Testis (tissue), 3 donors: ENCODE measurements around the gene RAB11FIP3. TPM values are rescaled to one million over a fixed set of nuclear protein-coding genes. Genes with fewer than 3 reads are reported as not detected.

ENCODE experiments used
- DNase-seq: peaks from one replicate; pipeline ENCODE4 v3.0.0-alpha.2; 2019
- H3K27ac ChIP-seq, 2 donors: fragments of 200-600 bp; sonication (generic); one replicate each; pipeline ENCODE4 v1.5.1; 2019
- H3K27me3 ChIP-seq: fragments of 200-600 bp; sonication (generic); one replicate; pipeline ENCODE4 v1.5.1; 2019
- H3K36me3 ChIP-seq: fragments of 200-600 bp; sonication (generic); one replicate; pipeline ENCODE4 v1.5.1; 2017; ENCODE audit warnings: low read depth; ENCODE audit errors: missing control alignments
- H3K4me1 ChIP-seq: fragments of 200-600 bp; sonication (generic); one replicate; pipeline ENCODE4 v1.5.1; 2019
- H3K4me3 ChIP-seq, 2 donors: fragments of 200-600 bp; sonication (generic); one replicate each; pipeline ENCODE4 v1.5.1; 2017 to 2019
- H3K9me3 ChIP-seq: fragments of 200-600 bp; sonication (generic); one replicate; pipeline ENCODE4 v1.5.1; 2017
- POLR2A ChIP-seq: fragments of 450-650 bp; IDR thresholded peaks from one replicate; pipeline ENCODE4 v1.6.1; 2017; ENCODE audit warnings: antibody characterized with exemption, mild to moderate bottlenecking, moderate library complexity
- WGBS, 2 donors: methylation state at CpG; one replicate each; pipeline ENCODE4 v1.1.5; 2018; 5-methylcytosine and 5-hydroxymethylcytosine counted together
- intact Hi-C: fragments of 100-400 bp; cut with DNase I; formaldehyde crosslinking; loops from one replicate; pipeline ENCODE4 v1.15.1; 2023; ENCODE audit warnings: low total_unique reads
- polyA plus RNA-seq: library from polyadenylated mRNA; stranded (reverse); fragments of 350-450 nt; fragmentation: Illumina TruSeq; extraction: RNeasy Lipid Tissue Mini Kit (QIAGEN cat#74804); gene quantifications from one replicate; pipeline ENCODE4 v1.2.3, GENCODE V29; 2014; ENCODE audit warnings: low read depth, low replicate concordance; ENCODE audit not compliant: insufficient read depth
- total RNA-seq, 2 donors: library from RNA; depleted of rRNA; stranded (reverse); fragments of >200 nt; gene quantifications; one replicate each; pipeline ENCODE4 v1.2.3, GENCODE V29; 2016
- TF ChIP-seq, protein P1 (sequence below), 3 experiments: fragments of 450-650 bp in 2 of 3; fragments of 200-600 bp in 1 of 3; sonication (generic) in 1 of 3; IDR thresholded peaks; one replicate each; pipeline ENCODE4 v1.5.1; 2016 to 2019; ENCODE audit warnings: antibody characterized with exemption in 3 of 3, mild to moderate bottlenecking in 2 of 3, moderate library complexity in 1 of 3

RAB11FIP3 gene
- total and polyA plus RNA-seq, 3 donors from 2014 or later, result 61.7 to 186 (median 166) TPM

DNA sequence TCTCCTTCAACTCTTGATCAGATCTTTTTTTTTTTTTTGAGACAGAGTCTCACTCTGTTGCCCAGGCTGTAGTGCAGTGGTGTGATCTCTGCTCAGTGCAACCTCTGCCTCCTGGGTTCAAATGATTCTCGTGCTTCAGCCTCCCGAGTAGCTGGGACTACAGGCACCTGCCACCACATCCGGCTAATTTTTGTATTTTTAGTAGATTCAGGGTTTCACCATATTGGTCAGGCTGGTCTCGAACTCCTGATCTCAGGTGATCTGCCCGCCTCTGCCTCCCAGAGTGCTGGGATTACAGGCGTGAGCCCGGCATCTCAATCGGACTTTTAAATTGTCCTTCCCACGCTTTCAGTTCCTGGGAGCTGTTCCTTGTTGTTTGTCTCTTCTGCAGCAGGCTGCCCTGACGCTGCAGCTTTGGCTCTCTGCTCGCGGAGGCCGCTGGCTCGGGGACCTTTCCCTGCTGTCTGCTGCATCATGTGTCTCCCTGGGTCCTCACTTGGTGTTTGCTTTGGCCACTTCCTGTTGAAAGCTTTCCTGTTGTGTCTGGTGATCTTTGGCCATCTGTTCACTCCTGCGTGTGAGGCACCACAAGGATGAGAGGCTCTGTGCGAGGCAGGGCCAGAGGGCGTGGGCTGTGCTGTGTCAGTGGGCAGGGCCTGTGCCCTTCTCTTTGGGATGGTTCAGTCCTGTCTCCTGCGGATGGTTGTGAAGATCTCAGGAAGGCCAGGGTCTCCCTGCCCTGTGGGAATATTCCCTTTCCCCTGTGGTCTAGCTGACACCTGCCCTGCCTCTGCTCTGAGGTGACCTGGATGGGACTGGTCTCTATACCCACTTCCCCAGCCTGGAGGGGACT is 83.7 kb downstream of the RAB11FIP3 start:
- H3K36me3 ChIP-seq, result no peaks in the 10 kb centered on the region
- H3K27ac ChIP-seq, result peak overlapping the region in 1 of 2 donors; percentile 80
- no peak for DNase-seq

DNA sequence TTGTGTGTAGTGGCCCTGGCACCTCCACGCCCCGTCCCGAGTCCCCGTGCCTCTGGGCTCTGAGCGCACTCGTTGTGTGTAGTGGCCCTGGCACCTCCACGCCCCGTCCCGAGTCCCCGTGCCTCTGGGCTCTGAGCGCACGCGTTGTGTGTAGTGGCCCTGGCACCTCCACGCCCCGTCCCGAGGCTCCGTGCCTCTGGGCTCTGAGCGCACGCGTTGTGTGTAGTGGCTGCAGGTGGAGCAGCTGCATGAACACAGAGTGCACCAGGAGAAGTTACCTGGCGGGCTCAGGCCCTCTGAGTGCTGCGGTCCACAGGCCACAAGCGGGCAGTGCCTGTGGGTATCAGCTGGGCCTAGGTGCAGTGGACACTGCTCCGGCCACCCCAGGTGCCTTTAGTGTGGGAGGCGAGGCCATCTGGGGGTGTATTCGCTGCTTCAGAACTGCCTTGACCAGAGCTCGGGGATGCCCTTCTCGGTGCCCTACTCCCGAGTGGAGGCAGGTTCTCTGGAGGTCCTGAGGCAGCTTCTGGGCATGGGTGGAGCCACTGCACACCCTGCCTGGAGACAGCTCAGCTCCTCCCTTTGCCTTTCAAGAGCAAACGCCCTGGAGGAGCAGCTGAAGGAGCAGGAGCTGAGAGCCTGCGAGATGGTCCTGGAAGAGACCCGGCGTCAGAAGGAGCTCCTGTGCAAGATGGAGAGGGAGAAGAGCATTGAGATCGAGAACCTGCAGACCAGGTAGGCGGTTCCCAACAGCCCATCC is 84.8 kb downstream of the RAB11FIP3 start:
- Histone ChIP-seq H3K27ac (no peak overlapping the region), H3K36me3 (no peaks in the 10 kb centered on the region), H3K27me3 (no peaks in the 10 kb centered on the region), H3K9me3 (no peaks in the 10 kb centered on the region), H3K4me3 (no peak overlapping the region), H3K4me1 (no peaks in the 10 kb centered on the region)
- intact Hi-C loops, result no loop called here
- no peak for DNase-seq
- TF ChIP-seq, protein P1, sequence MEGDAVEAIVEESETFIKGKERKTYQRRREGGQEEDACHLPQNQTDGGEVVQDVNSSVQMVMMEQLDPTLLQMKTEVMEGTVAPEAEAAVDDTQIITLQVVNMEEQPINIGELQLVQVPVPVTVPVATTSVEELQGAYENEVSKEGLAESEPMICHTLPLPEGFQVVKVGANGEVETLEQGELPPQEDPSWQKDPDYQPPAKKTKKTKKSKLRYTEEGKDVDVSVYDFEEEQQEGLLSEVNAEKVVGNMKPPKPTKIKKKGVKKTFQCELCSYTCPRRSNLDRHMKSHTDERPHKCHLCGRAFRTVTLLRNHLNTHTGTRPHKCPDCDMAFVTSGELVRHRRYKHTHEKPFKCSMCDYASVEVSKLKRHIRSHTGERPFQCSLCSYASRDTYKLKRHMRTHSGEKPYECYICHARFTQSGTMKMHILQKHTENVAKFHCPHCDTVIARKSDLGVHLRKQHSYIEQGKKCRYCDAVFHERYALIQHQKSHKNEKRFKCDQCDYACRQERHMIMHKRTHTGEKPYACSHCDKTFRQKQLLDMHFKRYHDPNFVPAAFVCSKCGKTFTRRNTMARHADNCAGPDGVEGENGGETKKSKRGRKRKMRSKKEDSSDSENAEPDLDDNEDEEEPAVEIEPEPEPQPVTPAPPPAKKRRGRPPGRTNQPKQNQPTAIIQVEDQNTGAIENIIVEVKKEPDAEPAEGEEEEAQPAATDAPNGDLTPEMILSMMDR (IDR thresholded peaks at IDR 0.05), result no peak
- no peak for TF ChIP-seq POLR2A
- WGBS, 2 donors, result 90 to 96% methylated on average over 2 to 35 of the region's 35 CpGs

More for the DNA sequence above, 83.7 kb downstream of the RAB11FIP3 start:
- Histone ChIP-seq H3K4me1 (no peaks in the 10 kb centered on the region), H3K27me3 (no peaks in the 10 kb centered on the region), H3K4me3 (no peak overlapping the region), H3K9me3 (no peaks in the 10 kb centered on the region)
- 56 to 71% methylated on average over 17 to 18 of the region's 18 CpGs for WGBS, 2 donors
- no peak for TF ChIP-seq POLR2A
- TF ChIP-seq, protein P1 (IDR thresholded peaks at IDR 0.05), result no peak
- intact Hi-C loops, result no loop called here

GRCh38 chr16:512802-513201 is 87.4 kb downstream of the RAB11FIP3 start:
- H3K9me3 ChIP-seq, result no peaks in the 10 kb centered on the region
- no peaks in the 10 kb centered on the region for H3K36me3 ChIP-seq
- no peak overlapping the region for H3K4me3 ChIP-seq
- no peaks in the 10 kb centered on the region for H3K4me1 ChIP-seq
- TF ChIP-seq POLR2A, result no peak
- TF ChIP-seq, protein P1 (IDR thresholded peaks at IDR 0.05), result no peak
- WGBS, 2 donors, result 88 to 95% methylated on average over 6 of the region's 6 CpGs
- no peak overlapping the region for H3K27ac ChIP-seq
- no peaks in the 10 kb centered on the region for H3K27me3 ChIP-seq
- no peak for DNase-seq
- intact Hi-C loops, result no loop called here

DNA sequence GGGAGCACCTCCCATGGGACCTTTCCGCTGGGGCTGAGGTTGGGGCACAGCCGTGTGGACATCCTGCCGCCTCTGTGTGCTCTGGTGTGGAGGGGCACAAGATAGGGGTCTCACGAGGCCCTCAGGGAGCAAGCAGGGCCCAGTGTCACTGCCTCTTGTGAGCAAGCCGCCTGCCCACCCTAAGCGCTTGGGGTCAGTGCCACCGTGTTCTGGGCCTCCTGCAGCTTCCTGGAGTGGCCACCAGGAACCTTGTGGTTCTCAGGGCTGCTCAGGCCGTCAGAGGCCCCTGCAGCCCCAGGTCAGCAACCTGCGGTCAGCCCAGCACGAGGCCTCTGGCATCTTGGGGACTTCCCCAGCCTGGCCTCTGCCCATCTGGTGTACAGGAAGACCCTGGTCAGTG is 88.5 kb downstream of the RAB11FIP3 start:
- no peak overlapping the region for H3K27ac ChIP-seq
- H3K36me3 ChIP-seq, result no peaks in the 10 kb centered on the region
- no peaks in the 10 kb centered on the region for H3K27me3 ChIP-seq
- WGBS, 2 donors, result 74 to 92% methylated on average over 5 to 10 of the region's 10 CpGs
- H3K4me1 ChIP-seq, result no peaks in the 10 kb centered on the region
- intact Hi-C loops, result no loop called here
- TF ChIP-seq, protein P1 (IDR thresholded peaks at IDR 0.05), result no peak
- no peak for TF ChIP-seq POLR2A
- DNase-seq, result no peak
- no peaks in the 10 kb centered on the region for H3K9me3 ChIP-seq
- H3K4me3 ChIP-seq, result no peak overlapping the region
